ENCODE data around the gene FAM20C.

Gene FAM20C

DNA sequence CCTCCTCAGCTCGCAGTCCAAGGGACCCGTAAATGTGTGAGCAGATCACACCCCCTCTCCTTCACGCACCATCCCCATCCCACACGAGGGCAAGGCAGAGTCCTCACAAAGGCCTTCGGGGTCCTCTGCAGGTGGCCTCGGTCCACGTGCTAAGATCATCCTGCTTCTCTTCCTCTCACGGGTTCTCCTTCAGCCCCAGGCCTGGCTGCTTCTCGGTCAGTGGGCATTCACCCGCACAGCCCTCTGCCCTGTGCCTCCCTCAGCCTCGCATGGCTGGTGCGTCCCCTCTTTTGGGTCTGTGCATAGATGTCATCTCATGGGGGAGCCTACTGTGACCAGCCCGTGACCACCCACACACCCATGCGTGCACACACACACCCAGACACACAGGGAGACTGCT, 80.3 kb downstream of the FAM20C start:
- DNase-seq (ENCODE audit: low spot score): no peak

DNA sequence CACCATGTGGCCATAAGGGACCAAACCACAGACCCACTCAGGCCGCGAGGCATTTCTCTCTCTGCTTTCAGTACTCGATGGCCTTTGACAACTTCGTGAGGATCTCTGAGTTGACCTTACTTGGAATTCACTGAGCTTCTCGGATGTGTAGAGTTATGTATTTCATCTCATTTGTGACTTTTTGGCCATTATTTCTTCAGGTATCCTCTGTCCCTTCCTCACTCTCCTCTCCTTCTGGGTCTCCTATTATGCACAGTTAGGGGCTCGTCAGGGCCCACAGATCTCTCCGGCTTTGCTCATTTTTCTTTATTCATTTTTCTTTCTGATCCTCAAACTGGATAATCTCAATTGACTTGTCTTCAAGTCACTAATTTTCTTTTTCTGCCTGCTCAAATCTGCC, 81.0 kb downstream of the FAM20C start:
- DNase-seq (ENCODE audit: low spot score): no peak

DNA sequence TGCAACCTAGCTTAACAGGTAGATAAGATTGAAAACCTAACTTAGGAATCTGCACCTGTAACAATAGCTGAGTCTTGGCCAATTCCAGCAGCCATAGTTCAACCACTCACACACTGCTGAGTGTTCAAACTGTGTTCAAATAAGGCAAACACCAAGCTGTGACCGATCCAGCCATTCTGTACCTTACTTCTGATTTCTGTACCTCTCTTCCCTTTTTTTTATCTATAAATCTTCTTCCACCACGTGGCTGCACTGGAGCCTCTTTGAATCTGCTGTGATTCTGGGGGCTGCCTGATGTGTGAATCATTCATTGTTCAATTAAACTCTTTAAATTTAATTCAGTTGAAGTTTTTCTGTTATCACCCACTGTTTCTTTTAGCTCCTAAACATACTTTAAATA, 81.9 kb downstream of the FAM20C start:
- no peak for DNase-seq (ENCODE audit: low spot score)

DNA sequence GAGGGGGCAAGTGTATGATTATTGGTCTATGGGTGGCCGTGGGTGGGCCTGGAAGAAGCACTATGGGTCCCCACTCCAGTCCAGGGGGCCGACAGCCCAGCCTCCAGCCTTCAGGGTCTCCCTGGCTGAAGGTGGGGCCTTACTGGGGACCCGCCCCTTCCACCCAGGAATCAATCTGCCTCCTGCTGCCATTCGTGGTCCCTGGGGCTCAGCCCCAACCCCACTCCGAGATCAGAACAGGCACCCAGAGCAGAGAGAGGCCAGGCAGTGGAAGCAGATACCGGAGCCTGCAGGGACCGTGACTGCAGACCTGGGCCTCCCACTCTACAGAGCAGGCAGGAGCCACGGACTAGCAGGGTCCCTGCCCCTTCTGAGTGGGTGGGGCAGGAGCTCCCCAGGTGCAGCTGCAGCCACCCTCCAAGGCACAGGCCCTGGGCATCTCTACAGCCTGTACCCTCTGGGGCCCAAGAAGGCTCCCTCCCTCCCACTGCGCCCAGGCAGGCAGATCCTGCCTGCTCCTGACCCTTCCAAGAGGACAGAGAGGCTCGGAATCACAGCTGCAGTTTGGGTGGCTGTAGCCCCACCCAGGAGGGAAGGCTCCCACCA, 84.0 kb downstream of the FAM20C start:
- no peak for DNase-seq (ENCODE audit: low spot score)

DNA sequence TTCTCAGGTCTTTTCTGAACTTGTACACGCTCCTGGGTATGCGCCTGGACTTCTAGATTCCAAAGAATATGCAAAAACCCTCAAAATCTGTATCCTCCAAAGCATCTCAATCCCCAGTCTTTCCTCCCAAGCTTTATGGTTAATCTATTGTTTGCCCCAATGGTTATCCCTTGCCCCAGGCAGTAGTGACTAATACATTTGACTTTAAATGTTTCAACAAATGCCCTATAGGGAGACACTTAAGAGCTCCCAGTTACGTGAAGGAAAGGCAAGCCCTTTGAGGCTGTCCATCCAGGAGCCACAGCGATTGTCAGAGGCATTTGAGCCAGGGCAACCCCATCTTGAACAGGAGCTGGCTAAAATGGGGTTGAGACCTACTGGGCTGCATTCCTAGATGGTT, 84.9 kb downstream of the FAM20C start:
- DNase-seq (ENCODE audit: low spot score): no peak

DNA sequence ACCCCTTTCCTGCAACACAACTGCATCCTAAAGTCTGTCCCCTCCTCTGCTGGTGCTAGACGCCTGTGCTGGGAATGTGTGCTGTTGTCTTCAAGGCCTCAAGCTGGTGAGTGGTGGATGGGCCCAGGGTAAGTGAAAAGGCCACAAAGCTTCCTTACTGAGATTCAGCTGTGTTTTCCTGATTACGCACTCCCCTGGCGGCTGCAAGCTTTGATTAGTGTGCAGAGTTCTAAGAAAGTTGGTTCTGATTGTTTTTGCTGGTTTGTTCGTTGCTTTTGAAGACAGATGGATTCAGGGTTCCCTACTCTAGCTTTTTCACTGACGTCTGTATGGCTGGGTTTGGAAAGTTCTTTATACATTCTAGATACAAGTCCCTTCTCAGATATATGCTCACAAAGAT, 85.7 kb downstream of the FAM20C start:
- DNase-seq (ENCODE audit: low spot score): no peak

DNA sequence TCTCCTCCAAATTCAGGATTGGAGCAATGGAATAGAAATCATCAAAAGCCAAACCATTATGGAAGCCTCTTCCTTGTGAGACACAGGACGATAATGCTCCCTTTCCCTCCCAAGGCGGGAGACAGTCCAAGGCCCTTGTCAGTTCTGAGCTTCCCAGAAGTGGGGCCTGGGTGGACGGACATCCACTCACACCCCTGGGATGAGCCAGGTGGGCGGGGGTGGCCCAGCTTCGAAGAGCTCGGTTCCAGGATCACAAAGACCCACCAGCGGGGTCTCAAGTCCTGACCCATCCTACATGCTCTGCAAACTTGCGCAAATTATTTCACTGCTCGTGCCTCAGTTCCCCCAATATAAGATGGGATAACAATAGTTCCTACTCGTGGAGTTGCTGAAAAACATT, 87.5 kb downstream of the FAM20C start:
- no peak for DNase-seq (ENCODE audit: low spot score)

DNA sequence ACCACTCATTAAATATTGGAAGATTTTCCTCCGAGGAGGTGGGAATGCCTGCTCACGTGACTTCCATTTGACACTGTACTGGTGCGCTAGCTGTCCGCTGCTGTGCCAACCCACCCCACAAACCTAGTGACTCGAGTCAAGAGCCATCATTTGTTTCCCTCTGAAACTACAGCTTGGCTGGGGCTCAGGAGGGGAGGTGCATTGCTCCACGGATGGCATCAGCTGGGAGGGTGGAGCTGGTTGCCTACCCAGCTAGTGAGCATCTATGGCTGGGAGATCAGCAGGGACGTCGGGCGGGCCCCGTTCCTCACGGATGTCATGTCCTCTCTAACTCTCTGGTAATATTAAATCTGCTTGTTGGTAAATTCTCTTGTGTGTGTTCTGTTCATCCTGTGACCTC, 88.1 kb downstream of the FAM20C start:
- no peak for DNase-seq (ENCODE audit: low spot score)

DNA sequence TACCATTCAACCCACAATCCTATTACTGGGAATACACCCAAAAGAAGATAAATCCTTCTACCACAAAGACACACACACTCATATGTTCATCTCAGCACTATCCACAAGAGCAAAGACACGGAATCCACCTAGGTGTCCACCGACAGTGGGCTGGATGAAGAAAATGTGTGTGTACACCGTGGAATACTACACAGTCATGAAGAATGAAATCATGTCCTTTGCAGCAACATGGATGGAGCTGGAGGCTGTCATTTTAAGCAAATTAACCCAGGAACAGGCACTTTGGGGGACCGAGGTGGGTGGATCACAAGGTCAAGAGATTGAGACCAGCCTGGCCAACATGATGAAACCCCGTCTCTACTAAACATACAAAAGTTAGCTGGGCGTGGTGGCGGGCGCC, 89.3 kb downstream of the FAM20C start:
- DNase-seq (ENCODE audit: low spot score): no peak

DNA sequence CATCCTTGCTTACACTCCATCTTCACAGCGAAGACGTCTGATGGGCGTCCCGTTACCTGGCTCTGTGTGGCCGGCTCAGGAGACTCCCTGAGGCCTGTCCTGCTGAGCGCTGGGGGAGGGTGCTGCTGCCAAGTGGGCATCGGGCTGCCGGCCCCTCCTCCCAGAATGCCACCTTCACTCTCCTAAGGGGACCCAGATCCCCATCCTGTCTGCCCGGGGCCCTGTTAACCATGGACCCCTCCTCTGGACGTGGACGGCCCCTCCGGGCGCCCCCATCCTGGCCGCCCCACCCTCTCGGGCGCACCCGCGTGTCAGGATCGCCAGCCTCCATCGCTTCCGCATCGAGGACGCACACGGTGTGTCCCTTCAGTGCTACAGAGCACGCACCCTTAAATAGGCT, 90.2 kb downstream of the FAM20C start:
- DNase-seq (ENCODE audit: low spot score): no peak

DNA sequence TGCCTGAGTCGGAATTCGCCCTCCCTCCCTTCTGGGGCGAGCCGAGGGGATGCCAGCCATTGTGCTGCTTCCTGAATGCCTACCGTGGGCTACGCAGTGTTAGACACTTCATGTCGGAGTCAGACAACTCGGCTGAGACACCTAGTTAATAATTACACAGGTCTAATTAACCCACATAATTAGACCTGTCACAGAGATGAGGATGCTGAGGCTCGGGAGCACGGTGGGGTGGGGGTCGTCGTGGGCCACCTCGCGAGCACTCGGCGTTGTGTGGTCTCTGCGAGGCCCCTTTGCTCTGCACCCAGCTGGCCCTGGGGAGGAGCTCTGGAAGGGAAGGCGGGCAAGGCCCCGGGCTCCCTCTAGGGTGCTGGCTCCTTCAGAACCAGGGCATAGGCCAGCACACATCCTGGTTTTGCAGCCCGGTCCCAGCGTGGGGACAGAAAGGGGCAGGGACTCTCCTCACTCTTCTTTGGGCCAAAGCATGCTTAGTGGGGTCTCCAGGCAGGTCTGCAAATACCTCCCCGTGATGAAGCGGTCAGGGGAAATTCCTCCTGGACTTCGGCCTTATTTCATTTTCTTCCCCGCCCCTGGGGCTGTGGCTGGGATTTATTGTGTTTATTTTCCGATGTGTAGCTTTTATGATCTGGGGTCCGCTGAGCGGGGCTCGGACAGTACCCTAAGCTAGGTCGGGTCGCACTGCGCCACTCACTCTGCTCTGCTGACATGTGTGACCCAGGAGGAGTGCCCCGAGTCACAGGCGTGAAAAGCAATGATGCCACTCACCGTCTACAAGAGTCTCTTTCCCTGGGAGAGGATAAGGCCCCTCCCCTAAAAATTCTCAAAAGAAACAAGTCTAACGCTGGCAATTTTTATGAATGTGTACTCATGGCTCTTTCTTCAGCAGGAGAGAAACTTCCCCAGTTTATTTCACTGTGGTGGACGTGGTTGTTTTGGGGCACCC, 92.7 kb downstream of the FAM20C start:
- DNase-seq (ENCODE audit: low spot score): no peak

DNA sequence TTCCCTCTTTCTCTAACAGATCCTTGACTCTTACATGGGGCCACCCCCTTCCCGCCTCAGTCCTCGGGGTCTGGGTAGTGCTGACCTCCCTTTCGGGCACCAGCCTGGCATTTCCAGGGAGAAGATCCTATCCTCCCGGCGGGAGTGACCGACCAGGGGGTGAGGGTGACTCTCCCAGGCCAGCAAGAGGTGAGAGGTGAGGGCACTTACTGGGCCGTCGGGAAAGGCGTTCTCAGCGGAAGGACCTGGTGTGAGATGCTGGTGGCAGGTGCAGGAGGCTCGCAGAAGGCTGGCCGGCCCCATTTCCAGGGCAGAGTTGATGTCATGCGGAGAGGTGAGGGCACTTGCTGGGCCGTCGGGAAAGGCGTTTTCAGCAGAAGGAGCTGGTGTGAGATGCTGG, 93.4 kb downstream of the FAM20C start:
- DNase-seq (ENCODE audit: low spot score): no peak

DNA sequence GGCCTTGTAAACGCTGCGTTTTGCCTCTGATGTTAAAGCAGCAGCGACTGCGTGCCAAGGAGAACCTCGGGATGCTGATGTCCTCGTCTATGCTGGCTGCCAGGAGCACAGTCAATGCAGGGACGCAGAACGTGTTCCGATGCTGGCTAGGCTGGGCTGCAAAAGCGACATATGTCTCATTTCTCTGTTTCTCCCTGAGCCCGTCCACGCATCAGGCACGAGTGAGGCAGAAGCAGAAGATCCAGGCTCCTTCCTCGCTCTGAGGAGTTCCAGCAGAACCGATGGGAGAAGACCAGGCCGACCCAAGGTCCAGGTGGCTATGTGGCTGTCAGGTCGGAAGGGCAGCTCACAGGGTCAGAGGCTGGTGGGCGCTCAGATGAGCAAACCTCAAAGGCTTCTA, 93.9 kb downstream of the FAM20C start:
- DNase-seq (ENCODE audit: low spot score): no peak

DNA sequence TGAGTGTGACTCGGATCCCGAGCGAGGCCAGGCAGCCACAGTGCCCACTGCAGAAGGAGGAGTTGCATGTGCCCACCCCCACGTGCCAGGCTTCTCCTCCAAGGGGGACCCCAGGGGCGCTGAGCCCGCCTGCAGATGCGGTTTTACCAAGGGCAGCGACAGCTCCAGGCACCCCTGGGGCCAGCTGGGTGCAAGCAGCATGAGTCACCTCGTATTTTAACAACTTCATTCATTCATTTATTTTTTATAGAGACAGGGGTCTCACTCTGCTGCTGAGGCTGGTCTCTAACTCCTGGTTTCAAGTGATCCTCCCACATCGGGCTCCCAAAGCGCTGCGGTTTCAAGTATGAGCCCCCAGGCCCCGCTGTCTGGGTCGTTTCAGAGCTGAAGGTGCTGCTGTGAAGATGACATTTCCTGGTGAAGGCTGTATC, 96.3 kb downstream of the FAM20C start:
- no peak for DNase-seq (ENCODE audit: low spot score)

DNA sequence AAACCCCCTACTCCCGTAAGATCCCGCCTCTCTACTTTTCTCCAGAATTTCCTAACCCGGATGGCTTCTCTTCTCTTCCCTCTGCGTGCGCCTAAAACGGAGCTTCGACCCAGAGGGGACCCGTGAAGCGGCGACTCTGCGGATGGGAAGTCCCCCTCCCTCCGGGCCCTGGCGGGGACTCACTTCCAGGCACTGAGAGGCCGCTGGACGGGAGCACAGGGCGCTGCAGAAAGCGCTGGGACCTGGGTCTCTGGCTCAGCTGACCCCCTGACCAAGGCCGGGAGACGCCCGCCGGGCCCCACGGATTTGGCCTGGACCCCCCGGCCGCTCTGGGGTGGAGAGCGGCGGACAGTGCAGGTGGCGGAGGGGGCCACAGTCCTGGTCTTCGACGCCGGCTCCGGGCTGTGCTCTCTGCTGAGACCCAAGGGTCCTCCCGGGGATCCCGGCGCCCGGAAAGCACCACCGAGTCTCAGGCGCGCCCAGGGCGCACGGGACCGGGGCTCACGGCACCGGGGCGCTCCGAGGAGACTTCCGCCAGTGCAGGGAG, 96.9 kb downstream of the FAM20C start:
- DNase-seq (ENCODE audit: low spot score): no peak

DNA sequence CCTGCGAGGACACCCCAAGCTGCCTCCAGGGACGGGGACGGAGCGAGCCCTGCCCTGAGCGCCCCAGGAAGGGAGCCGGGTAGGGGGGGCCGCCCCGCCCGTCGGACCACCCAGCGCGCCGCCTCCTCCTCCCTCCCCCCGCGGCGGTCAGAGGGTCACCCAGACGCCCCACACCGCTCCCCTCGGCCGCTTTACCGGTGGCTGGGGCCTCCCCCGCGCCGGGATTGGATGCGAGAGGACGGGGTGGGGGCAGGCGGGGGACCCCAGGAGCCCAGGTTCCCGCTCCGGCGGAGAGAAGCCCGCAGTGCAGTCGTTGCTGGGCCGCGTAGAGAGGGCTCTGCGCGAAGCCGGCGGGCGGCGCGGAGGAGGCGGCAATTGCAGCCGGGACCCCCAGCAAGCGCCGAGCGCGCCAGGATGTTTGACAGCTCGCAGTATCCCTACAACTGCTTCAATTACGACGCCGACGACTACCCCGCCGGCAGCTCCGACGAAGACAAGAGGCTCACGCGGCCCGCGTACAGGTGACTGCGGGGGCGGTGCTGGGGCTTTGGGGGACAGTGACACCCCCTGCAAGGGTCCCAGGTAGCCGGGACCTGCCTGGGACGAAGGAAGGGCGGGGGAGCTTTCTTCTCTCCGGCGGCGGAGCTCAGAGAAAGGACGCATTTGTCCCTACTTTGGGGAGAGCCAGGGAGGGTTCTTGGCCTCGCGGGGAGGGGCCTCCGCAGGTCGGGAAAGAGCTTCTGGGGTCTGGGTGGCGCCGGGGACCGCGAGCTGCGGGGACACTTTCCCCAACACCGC, 97.6 kb downstream of the FAM20C start, which contains the start of gene FOXL3:
Gene FOXL3 (plus strand): TSS at position 415 of the 798 bp plus-strand sequence. CDS start 0 bp downstream, at position 415.
- no peak for DNase-seq (ENCODE audit: low spot score)

DNA sequence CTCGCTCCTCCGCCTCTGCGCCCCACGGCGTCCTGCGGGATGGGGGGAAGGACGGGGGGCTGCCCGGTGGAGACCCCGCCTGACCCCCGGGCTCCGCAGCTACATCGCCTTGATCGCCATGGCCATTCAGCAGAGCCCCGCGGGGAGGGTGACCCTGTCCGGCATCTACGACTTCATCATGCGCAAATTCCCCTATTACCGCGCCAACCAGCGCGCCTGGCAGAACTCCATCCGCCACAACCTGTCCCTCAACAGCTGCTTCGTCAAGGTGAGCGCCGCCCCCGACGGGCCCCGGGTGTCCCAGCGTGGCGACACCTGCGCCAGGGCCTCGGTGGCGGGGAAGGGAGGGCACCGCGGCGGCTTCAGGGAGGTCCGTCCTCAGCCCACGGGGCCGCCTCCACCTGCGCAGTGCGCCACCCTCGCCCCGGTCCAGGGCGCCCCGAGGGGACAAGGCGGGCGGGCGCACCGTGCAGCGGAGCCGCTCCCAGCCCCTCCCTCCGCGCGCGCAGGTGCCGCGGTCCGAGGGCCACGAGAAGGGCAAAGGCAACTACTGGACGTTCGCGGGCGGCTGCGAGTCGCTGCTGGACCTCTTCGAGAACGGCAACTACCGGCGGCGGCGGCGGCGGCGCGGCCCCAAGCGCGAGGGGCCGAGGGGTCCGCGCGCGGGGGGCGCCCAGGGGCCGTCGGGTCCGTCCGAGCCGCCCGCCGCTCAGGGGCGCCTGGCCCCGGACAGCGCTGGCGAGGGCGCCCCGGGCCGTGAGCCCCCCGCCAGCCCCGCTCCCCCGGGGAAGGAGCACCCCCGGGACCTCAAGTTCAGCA, 98.4 kb downstream of the FAM20C start:
- no peak for DNase-seq (ENCODE audit: low spot score)

DNA sequence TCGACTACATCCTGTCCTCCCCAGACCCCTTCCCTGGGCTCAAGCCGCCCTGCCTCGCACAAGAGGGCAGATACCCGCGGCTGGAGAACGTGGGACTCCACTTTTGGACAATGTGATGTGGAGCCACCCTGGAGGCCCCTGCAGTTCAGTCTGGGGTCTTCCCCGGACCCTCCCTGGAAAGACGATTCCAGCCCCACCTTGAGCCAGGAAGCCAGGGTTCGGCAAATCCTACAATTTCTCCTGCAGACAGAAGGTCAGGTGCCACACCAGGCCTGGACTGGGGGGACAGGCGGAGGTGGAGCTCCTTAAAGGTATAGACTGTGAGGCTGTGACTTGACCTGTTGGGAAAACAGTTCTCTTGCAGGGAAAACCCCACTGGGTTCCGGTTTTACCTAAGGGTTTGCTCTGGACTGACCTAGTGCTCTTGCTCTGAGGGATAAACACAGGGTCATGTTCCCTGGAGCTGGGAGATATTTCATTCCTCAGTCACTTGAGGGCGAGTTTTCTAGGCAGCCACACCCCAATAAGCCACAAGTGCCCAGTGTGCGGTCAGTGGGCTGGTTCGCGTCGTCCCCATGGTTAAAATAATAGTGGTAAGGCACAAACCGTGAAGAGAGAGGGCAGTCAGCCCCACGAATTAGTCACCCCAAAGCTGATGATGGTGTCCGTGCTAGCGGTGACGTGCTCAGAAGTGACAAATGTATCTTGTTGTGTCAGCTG, 99.2 kb downstream of the FAM20C start:
- DNase-seq (ENCODE audit: low spot score): no peak

DNA sequence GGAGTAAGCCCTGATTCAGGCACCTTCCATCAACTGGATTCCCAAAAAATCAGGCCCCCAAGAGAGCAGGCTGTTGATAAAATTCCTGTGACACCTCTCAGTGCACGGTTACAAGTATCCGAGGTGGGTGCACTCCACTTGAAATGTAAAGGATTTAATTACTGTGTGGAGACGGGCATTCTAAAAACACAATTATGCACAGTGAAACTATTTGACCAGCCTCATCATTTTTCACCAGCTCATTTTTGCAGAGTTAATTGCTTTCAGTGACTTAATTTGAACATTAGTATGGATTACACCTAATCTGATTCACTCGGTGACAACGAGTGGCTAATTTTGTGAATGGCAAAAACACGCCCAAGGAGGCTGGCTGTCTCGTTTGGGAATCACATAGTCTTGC, 99.9 kb downstream of the FAM20C start:
- no peak for DNase-seq (ENCODE audit: low spot score)

DNA sequence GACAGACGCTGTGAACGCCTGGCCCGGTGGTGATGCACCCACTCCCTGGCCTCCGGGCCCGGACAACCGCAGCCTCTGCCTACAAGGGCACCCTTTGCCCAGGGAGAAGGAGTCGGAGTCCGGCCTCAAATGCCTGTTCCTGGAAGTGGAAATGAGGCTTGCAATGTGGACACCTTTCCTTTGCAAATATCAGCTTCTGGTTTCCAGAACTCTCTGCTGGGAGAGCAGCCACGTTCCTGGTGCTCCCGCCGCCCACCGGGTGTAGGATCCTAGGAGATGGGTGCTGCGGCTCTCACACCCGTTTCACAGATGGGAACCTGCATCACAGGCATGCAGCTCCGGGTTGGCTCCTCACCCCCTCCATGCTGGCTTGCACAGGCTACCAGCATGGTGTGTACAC, 100.5 kb downstream of the FAM20C start:
- DNase-seq (ENCODE audit: low spot score): no peak
